Liver (tissue), 9 donors: Measurements from ENCODE around the gene RAD54L2. TPM values are rescaled to one million over a fixed set of nuclear protein-coding genes. Genes with fewer than 3 reads are reported as not detected.
"Not testable (repeated sequence)": the region's sequence is repeated elsewhere in the genome, so short reads cannot be mapped to it uniquely, and the experiment has no call there.

Experiments
- DNase-seq: peaks from one replicate; pipeline ENCODE4 v3.0.0-alpha.2; 2017; ENCODE audit warnings: low spot score
- H3K27ac ChIP-seq, 2 donors: one replicate each; pipeline ENCODE4 v1.7.0; 2013; ENCODE audit warnings: inconsistent platforms in 2 of 2, low read length in 2 of 2, control low read depth in 1 of 2, low read depth in 1 of 2, mild to moderate bottlenecking in 1 of 2
- H3K27me3 ChIP-seq, 4 donors: one replicate each; pipeline versions ENCODE4 v1.6.1 to v1.7.0; 2013; ENCODE audit warnings: low read length in 3 of 4, inconsistent platforms in 1 of 4, mild to moderate bottlenecking in 1 of 4, moderate library complexity in 1 of 4; ENCODE audit not compliant: control insufficient read depth in 4 of 4, insufficient read depth in 4 of 4
- H3K36me3 ChIP-seq, 4 donors: one replicate each; pipeline versions ENCODE4 v1.6.1 to v1.7.0; 2013; ENCODE audit warnings: low read length in 3 of 4, mild to moderate bottlenecking in 3 of 4, low read depth in 1 of 4, moderate library complexity in 1 of 4; ENCODE audit not compliant: control insufficient read depth in 4 of 4, insufficient read depth in 3 of 4
- H3K4me1 ChIP-seq, 4 donors: one replicate each; pipeline versions ENCODE4 v1.6.1 to v1.7.0; 2013; ENCODE audit warnings: low read length in 3 of 4, mild to moderate bottlenecking in 3 of 4, moderate library complexity in 1 of 4; ENCODE audit not compliant: control insufficient read depth in 4 of 4, insufficient read depth in 4 of 4
- H3K4me3 ChIP-seq, 3 donors: one replicate each; pipeline versions ENCODE4 v1.6.1 to v1.7.0; 2013; ENCODE audit warnings: low read length in 3 of 3, control low read depth in 1 of 3, low read depth in 1 of 3, mild to moderate bottlenecking in 1 of 3
- H3K9ac ChIP-seq, 2 donors: one replicate each; pipeline ENCODE4 v1.7.0; 2013; ENCODE audit warnings: low read length in 2 of 2, mild to moderate bottlenecking in 2 of 2, moderate library complexity in 2 of 2, control low read depth in 1 of 2, low read depth in 1 of 2
- H3K9me3 ChIP-seq, 4 donors: one replicate each; pipeline versions ENCODE4 v1.6.1 to v1.7.0; 2013; ENCODE audit warnings: low read length in 3 of 4; ENCODE audit not compliant: control insufficient read depth in 4 of 4
- FOXA1 ChIP-seq: IDR thresholded peaks from 2 replicates; pipeline ENCODE4 v1.6.1; 2016; ENCODE audit warnings: antibody characterized with exemption
- FOXA2 ChIP-seq: IDR thresholded peaks from 2 replicates; pipeline ENCODE4 v1.6.1; 2016; ENCODE audit warnings: antibody characterized with exemption
- GABPA ChIP-seq, 2 donors: IDR thresholded peaks in 1 of 2; conservative IDR thresholded peaks in 1 of 2; 2 replicates each; pipeline ENCODE4 v1.6.1; 2016; ENCODE audit warnings: antibody characterized with exemption in 2 of 2, mild to moderate bottlenecking in 1 of 2, moderate library complexity in 1 of 2
- HNF4A ChIP-seq, 2 donors: conservative IDR thresholded peaks; 2 replicates each; pipeline ENCODE4 v1.6.1; 2016; ENCODE audit warnings: antibody characterized with exemption in 2 of 2, mild to moderate bottlenecking in 2 of 2
- HNF4G ChIP-seq: IDR thresholded peaks from 2 replicates; pipeline ENCODE4 v1.6.1; 2016; ENCODE audit warnings: antibody characterized with exemption
- JUND ChIP-seq, 2 donors: IDR thresholded peaks; 2 replicates each; pipeline ENCODE4 v1.6.1; 2016; ENCODE audit warnings: antibody characterized with exemption in 2 of 2
- NR2F2 ChIP-seq: IDR thresholded peaks from 2 replicates; pipeline ENCODE4 v1.6.1; 2016; ENCODE audit warnings: antibody characterized with exemption
- RAD21 ChIP-seq, 2 donors: IDR thresholded peaks; 2 replicates each; pipeline ENCODE4 v1.6.1; 2016; ENCODE audit warnings: antibody characterized with exemption in 2 of 2, mild to moderate bottlenecking in 2 of 2
- RXRA ChIP-seq, 2 donors: IDR thresholded peaks; 2 replicates each; pipeline ENCODE4 v1.6.1; 2017 to 2018; ENCODE audit warnings: antibody characterized with exemption in 2 of 2, mild to moderate bottlenecking in 1 of 2
- SP1 ChIP-seq: IDR thresholded peaks from 2 replicates; pipeline ENCODE4 v1.6.1; 2018; ENCODE audit warnings: antibody characterized with exemption, mild to moderate bottlenecking
- TAF1 ChIP-seq: conservative IDR thresholded peaks from 2 replicates; pipeline ENCODE4 v1.6.1; 2016; ENCODE audit warnings: antibody characterized with exemption, mild to moderate bottlenecking
- YY1 ChIP-seq: IDR thresholded peaks from 2 replicates; pipeline ENCODE4 v1.6.1; 2016; ENCODE audit warnings: antibody characterized with exemption, mild to moderate bottlenecking
- WGBS: extraction: QIAGEN DNeasy Blood & Tissue Kit; methylation state at CpG from one replicate; pipeline ENCODE4 v1.1.7; 2013; 5-methylcytosine and 5-hydroxymethylcytosine counted together
- polyA plus RNA-seq, 2 donors: library from polyadenylated mRNA; stranded (reverse) in 1 of 2; unstranded in 1 of 2; fragments of 200-250 nt in 1 of 2; fragments of >200 nt in 1 of 2; fragmentation: Nextera tagmentation in 1 of 2; extraction: Ambion mirVana in 1 of 2; gene quantifications; one replicate each; pipeline versions ENCODE4 v1.2.1 to v1.2.3, GENCODE V29; 2013 to 2015
- total RNA-seq, 2 donors: library from RNA; depleted of rRNA; stranded (reverse); fragments of >200 nt; gene quantifications; one replicate each; pipeline ENCODE4 v1.2.3, GENCODE V29; 2014
- TF ChIP-seq, protein P1 (sequence below): fragments of 150-350 bp; IDR thresholded peaks from 2 replicates; pipeline ENCODE4 v1.5.1; 2017; ENCODE audit warnings: improper control_type of control experiment, low read depth, low read length; ENCODE audit not compliant: missing input control
- TF ChIP-seq, protein P2 (sequence below): IDR thresholded peaks from 2 replicates; pipeline ENCODE4 v1.6.1; 2016; ENCODE audit warnings: antibody characterized with exemption
- TF ChIP-seq, protein P3 (sequence below): IDR thresholded peaks from 2 replicates; pipeline ENCODE4 v1.6.1; 2016; ENCODE audit warnings: antibody characterized with exemption
- TF ChIP-seq, protein P4 (sequence below): IDR thresholded peaks from 2 replicates; pipeline ENCODE4 v1.6.1; 2016; ENCODE audit warnings: antibody characterized with exemption, mild to moderate bottlenecking
- donor health status: healthy.
- donor health status: healthy.
- donor health status: healthy.
- donor health status: healthy.
- donor health status: healthy.

RAD54L2 gene
- total and polyA plus RNA-seq, 4 donors, result 1.9 to 25.1 (median 8.0) TPM

- H3K4me3 ChIP-seq, result peak overlapping the region; percentile 74 to 94 (median 84)
- peak overlapping the region; percentile 81 to 97 for H3K9ac ChIP-seq
- no peak for TF ChIP-seq SP1
- no peak for TF ChIP-seq FOXA1
- H3K9me3 ChIP-seq, result no peaks in the 10 kb centered on the region
- 4% methylated on average over 7 of the region's 7 CpGs for WGBS
- H3K36me3 ChIP-seq, result peaks cover 0 to 2% (median 0%) of the 10 kb centered on the region in 4 donors
- H3K27ac ChIP-seq, result peak overlapping the region; percentile 87 to 92
- no peak for DNase-seq
- peaks cover 3 to 21% (median 16%) of the 10 kb centered on the region in 4 donors for H3K4me1 ChIP-seq
- H3K27me3 ChIP-seq, result no peaks in the 10 kb centered on the region
Measured at GRCh38 chr3:51538115-51538458, 432 bp upstream of the RAD54L2 start.

DNA sequence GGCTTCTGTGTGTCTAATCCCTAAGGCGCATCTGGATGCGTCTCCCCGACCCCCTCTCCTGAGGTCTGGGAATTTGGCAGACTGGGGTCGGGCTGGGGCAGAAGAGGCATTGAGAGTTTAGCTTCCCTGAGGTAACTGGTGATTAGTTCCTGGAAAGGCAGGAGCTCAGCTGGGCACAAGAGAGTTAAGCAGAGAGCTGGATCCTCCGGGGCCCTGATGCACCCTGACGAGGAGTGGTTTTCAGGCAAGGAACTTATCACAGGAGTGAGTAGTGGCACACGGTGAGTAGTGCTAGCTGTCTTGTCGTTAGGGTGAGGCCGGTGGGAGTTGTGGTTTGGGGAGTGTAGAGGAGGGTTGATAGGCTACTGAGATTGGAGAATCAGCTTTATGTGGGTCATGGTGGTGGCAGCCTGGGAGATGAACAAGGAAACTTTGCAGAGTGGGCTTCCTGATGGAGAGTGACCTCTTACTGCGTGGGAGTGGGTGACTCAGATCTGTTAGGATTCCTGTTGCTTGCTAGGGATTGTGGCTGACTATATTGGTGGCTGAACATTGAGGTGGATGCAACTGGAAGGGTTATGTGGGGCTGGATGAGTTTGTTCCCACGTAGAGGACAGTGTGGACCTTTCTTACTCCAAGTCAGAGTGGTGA is 897 bp downstream of the RAD54L2 start:
- peak; percentile 37 for DNase-seq
- peaks cover 0 to 5% (median 2%) of the 10 kb centered on the region in 4 donors for H3K36me3 ChIP-seq
- H3K9me3 ChIP-seq, result no peaks in the 10 kb centered on the region
- TF ChIP-seq RAD21 (IDR thresholded peaks at IDR 0.05) (no peak), NR2F2 (no peak), RXRA (IDR thresholded peaks at IDR 0.05) (no peak), TAF1 (no peak), FOXA2 (no peak), HNF4A (conservative IDR thresholded peaks at IDR 0.05) (no peak), HNF4G (no peak), GABPA (IDR thresholded peaks at IDR 0.05 in 1 of 2, conservative IDR thresholded peaks at IDR 0.05 in 1 of 2) (no peak), FOXA1 (no peak), JUND (IDR thresholded peaks at IDR 0.05) (no peak), SP1 (no peak)
- TF ChIP-seq, protein P1, sequence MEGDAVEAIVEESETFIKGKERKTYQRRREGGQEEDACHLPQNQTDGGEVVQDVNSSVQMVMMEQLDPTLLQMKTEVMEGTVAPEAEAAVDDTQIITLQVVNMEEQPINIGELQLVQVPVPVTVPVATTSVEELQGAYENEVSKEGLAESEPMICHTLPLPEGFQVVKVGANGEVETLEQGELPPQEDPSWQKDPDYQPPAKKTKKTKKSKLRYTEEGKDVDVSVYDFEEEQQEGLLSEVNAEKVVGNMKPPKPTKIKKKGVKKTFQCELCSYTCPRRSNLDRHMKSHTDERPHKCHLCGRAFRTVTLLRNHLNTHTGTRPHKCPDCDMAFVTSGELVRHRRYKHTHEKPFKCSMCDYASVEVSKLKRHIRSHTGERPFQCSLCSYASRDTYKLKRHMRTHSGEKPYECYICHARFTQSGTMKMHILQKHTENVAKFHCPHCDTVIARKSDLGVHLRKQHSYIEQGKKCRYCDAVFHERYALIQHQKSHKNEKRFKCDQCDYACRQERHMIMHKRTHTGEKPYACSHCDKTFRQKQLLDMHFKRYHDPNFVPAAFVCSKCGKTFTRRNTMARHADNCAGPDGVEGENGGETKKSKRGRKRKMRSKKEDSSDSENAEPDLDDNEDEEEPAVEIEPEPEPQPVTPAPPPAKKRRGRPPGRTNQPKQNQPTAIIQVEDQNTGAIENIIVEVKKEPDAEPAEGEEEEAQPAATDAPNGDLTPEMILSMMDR, result no peak
- TF ChIP-seq, protein P2, sequence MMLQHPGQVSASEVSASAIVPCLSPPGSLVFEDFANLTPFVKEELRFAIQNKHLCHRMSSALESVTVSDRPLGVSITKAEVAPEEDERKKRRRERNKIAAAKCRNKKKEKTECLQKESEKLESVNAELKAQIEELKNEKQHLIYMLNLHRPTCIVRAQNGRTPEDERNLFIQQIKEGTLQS, result no peak
- TF ChIP-seq, protein P3, sequence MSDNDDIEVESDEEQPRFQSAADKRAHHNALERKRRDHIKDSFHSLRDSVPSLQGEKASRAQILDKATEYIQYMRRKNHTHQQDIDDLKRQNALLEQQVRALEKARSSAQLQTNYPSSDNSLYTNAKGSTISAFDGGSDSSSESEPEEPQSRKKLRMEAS, result no peak
- H3K27me3 ChIP-seq, result no peaks in the 10 kb centered on the region
- H3K4me3 ChIP-seq, result peak overlapping the region; percentile 74 to 94 (median 84)
- WGBS, result 2% methylated on average over 11 of the region's 11 CpGs
- H3K9ac ChIP-seq, result peak overlapping the region; percentile 75 to 81
- peaks cover 6 to 30% (median 25%) of the 10 kb centered on the region in 4 donors for H3K4me1 ChIP-seq
- peak overlapping the region; percentile 87 to 92 for H3K27ac ChIP-seq

DNA sequence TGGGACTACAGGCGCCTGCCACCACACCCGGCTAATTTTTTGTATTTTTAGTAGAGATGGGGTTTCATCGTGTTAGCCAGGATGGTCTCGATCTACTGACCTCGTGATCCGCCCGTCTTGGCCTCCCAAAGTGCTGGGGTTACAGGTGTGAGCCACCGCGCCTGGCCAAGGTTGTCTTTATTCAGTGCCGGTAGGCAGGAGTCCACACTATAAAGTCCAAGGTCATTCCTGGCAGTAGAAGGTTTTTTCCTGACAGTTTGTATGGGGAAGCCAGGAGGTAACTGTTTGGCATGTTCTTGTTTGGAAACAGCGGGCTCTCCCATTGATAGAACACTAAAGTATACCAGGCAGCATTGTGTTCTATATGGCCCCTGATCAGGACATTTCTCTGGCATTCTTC is 4.1 kb downstream of the RAD54L2 start:
- H3K9ac ChIP-seq, result peak overlapping the region in 1 of 2 donors; percentile 16
- peaks cover 7 to 30% (median 25%) of the 10 kb centered on the region in 4 donors for H3K4me1 ChIP-seq
- peak; percentile 71 for TF ChIP-seq SP1
- TF ChIP-seq, protein P3, result peak; percentile 90
- peak; percentile 94 to 96 for TF ChIP-seq HNF4A (conservative IDR thresholded peaks at IDR 0.05)
- TF ChIP-seq, protein P4, sequence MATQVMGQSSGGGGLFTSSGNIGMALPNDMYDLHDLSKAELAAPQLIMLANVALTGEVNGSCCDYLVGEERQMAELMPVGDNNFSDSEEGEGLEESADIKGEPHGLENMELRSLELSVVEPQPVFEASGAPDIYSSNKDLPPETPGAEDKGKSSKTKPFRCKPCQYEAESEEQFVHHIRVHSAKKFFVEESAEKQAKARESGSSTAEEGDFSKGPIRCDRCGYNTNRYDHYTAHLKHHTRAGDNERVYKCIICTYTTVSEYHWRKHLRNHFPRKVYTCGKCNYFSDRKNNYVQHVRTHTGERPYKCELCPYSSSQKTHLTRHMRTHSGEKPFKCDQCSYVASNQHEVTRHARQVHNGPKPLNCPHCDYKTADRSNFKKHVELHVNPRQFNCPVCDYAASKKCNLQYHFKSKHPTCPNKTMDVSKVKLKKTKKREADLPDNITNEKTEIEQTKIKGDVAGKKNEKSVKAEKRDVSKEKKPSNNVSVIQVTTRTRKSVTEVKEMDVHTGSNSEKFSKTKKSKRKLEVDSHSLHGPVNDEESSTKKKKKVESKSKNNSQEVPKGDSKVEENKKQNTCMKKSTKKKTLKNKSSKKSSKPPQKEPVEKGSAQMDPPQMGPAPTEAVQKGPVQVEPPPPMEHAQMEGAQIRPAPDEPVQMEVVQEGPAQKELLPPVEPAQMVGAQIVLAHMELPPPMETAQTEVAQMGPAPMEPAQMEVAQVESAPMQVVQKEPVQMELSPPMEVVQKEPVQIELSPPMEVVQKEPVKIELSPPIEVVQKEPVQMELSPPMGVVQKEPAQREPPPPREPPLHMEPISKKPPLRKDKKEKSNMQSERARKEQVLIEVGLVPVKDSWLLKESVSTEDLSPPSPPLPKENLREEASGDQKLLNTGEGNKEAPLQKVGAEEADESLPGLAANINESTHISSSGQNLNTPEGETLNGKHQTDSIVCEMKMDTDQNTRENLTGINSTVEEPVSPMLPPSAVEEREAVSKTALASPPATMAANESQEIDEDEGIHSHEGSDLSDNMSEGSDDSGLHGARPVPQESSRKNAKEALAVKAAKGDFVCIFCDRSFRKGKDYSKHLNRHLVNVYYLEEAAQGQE, result peak; percentile 39
- peak; percentile 80 to 83 for TF ChIP-seq RXRA (IDR thresholded peaks at IDR 0.05)
- TF ChIP-seq, protein P2, result peak; percentile 39
- peak; percentile 72 for TF ChIP-seq YY1
- TF ChIP-seq JUND (IDR thresholded peaks at IDR 0.05), result peak; percentile 23 to 67
- peak; percentile 39 for TF ChIP-seq FOXA1
- TF ChIP-seq NR2F2, result peak; percentile 19
- peak; percentile 86 for TF ChIP-seq HNF4G
- peak in 1 of 2 donors; percentile 23 for TF ChIP-seq RAD21 (IDR thresholded peaks at IDR 0.05)
- DNase-seq, H3K9me3 ChIP-seq, H3K27me3 ChIP-seq, H3K4me3 ChIP-seq, H3K36me3 ChIP-seq: not testable (repeated sequence)
- peak overlapping the region; percentile 6 to 42 for H3K27ac ChIP-seq
- 57% methylated on average over 11 of the region's 11 CpGs for WGBS
